Liver (tissue), 9 donors: ENCODE data around the gene FA2H. TPM values are rescaled to one million over a fixed set of nuclear protein-coding genes. Genes with fewer than 3 reads are reported as not detected.

Experiments
- DNase-seq: peaks from one replicate; pipeline ENCODE4 v3.0.0-alpha.2; 2017; ENCODE audit warnings: low spot score
- H3K27ac ChIP-seq, 2 donors: one replicate each; pipeline ENCODE4 v1.7.0; 2013; ENCODE audit warnings: inconsistent platforms in 2 of 2, low read length in 2 of 2, control low read depth in 1 of 2, low read depth in 1 of 2, mild to moderate bottlenecking in 1 of 2
- H3K27me3 ChIP-seq, 4 donors: one replicate each; pipeline versions ENCODE4 v1.6.1 to v1.7.0; 2013; ENCODE audit warnings: low read length in 3 of 4, inconsistent platforms in 1 of 4, mild to moderate bottlenecking in 1 of 4, moderate library complexity in 1 of 4; ENCODE audit not compliant: control insufficient read depth in 4 of 4, insufficient read depth in 4 of 4
- H3K36me3 ChIP-seq, 4 donors: one replicate each; pipeline versions ENCODE4 v1.6.1 to v1.7.0; 2013; ENCODE audit warnings: low read length in 3 of 4, mild to moderate bottlenecking in 3 of 4, low read depth in 1 of 4, moderate library complexity in 1 of 4; ENCODE audit not compliant: control insufficient read depth in 4 of 4, insufficient read depth in 3 of 4
- H3K4me1 ChIP-seq, 4 donors: one replicate each; pipeline versions ENCODE4 v1.6.1 to v1.7.0; 2013; ENCODE audit warnings: low read length in 3 of 4, mild to moderate bottlenecking in 3 of 4, moderate library complexity in 1 of 4; ENCODE audit not compliant: control insufficient read depth in 4 of 4, insufficient read depth in 4 of 4
- H3K4me3 ChIP-seq, 3 donors: one replicate each; pipeline versions ENCODE4 v1.6.1 to v1.7.0; 2013; ENCODE audit warnings: low read length in 3 of 3, control low read depth in 1 of 3, low read depth in 1 of 3, mild to moderate bottlenecking in 1 of 3
- H3K9ac ChIP-seq, 2 donors: one replicate each; pipeline ENCODE4 v1.7.0; 2013; ENCODE audit warnings: low read length in 2 of 2, mild to moderate bottlenecking in 2 of 2, moderate library complexity in 2 of 2, control low read depth in 1 of 2, low read depth in 1 of 2
- H3K9me3 ChIP-seq, 4 donors: one replicate each; pipeline versions ENCODE4 v1.6.1 to v1.7.0; 2013; ENCODE audit warnings: low read length in 3 of 4; ENCODE audit not compliant: control insufficient read depth in 4 of 4
- EGR1 ChIP-seq, 2 donors: IDR thresholded peaks; 2 replicates each; pipeline ENCODE4 v1.6.1; 2016 to 2018; ENCODE audit warnings: antibody characterized with exemption in 2 of 2, low read depth in 2 of 2
- FOXA1 ChIP-seq: IDR thresholded peaks from 2 replicates; pipeline ENCODE4 v1.6.1; 2016; ENCODE audit warnings: antibody characterized with exemption
- FOXA2 ChIP-seq: IDR thresholded peaks from 2 replicates; pipeline ENCODE4 v1.6.1; 2016; ENCODE audit warnings: antibody characterized with exemption
- GABPA ChIP-seq, 2 donors: IDR thresholded peaks in 1 of 2; conservative IDR thresholded peaks in 1 of 2; 2 replicates each; pipeline ENCODE4 v1.6.1; 2016; ENCODE audit warnings: antibody characterized with exemption in 2 of 2, mild to moderate bottlenecking in 1 of 2, moderate library complexity in 1 of 2
- HNF4A ChIP-seq, 2 donors: conservative IDR thresholded peaks; 2 replicates each; pipeline ENCODE4 v1.6.1; 2016; ENCODE audit warnings: antibody characterized with exemption in 2 of 2, mild to moderate bottlenecking in 2 of 2
- HNF4G ChIP-seq: IDR thresholded peaks from 2 replicates; pipeline ENCODE4 v1.6.1; 2016; ENCODE audit warnings: antibody characterized with exemption
- JUND ChIP-seq, 2 donors: IDR thresholded peaks; 2 replicates each; pipeline ENCODE4 v1.6.1; 2016; ENCODE audit warnings: antibody characterized with exemption in 2 of 2
- NR2F2 ChIP-seq: IDR thresholded peaks from 2 replicates; pipeline ENCODE4 v1.6.1; 2016; ENCODE audit warnings: antibody characterized with exemption
- RAD21 ChIP-seq, 2 donors: IDR thresholded peaks; 2 replicates each; pipeline ENCODE4 v1.6.1; 2016; ENCODE audit warnings: antibody characterized with exemption in 2 of 2, mild to moderate bottlenecking in 2 of 2
- RXRA ChIP-seq, 2 donors: IDR thresholded peaks; 2 replicates each; pipeline ENCODE4 v1.6.1; 2017 to 2018; ENCODE audit warnings: antibody characterized with exemption in 2 of 2, mild to moderate bottlenecking in 1 of 2
- SP1 ChIP-seq: IDR thresholded peaks from 2 replicates; pipeline ENCODE4 v1.6.1; 2018; ENCODE audit warnings: antibody characterized with exemption, mild to moderate bottlenecking
- TAF1 ChIP-seq: conservative IDR thresholded peaks from 2 replicates; pipeline ENCODE4 v1.6.1; 2016; ENCODE audit warnings: antibody characterized with exemption, mild to moderate bottlenecking
- YY1 ChIP-seq: IDR thresholded peaks from 2 replicates; pipeline ENCODE4 v1.6.1; 2016; ENCODE audit warnings: antibody characterized with exemption, mild to moderate bottlenecking
- WGBS: extraction: QIAGEN DNeasy Blood & Tissue Kit; methylation state at CpG from one replicate; pipeline ENCODE4 v1.1.7; 2013; 5-methylcytosine and 5-hydroxymethylcytosine counted together
- polyA plus RNA-seq, 2 donors: library from polyadenylated mRNA; stranded (reverse) in 1 of 2; unstranded in 1 of 2; fragments of 200-250 nt in 1 of 2; fragments of >200 nt in 1 of 2; fragmentation: Nextera tagmentation in 1 of 2; extraction: Ambion mirVana in 1 of 2; gene quantifications; one replicate each; pipeline versions ENCODE4 v1.2.1 to v1.2.3, GENCODE V29; 2013 to 2015
- total RNA-seq, 2 donors: library from RNA; depleted of rRNA; stranded (reverse); fragments of >200 nt; gene quantifications; one replicate each; pipeline ENCODE4 v1.2.3, GENCODE V29; 2014
- TF ChIP-seq, protein P1 (sequence below): fragments of 150-350 bp; IDR thresholded peaks from 2 replicates; pipeline ENCODE4 v1.5.1; 2017; ENCODE audit warnings: improper control_type of control experiment, low read depth, low read length; ENCODE audit not compliant: missing input control
- TF ChIP-seq, protein P2 (sequence below): IDR thresholded peaks from 2 replicates; pipeline ENCODE4 v1.6.1; 2016; ENCODE audit warnings: antibody characterized with exemption
- TF ChIP-seq, protein P3 (sequence below): IDR thresholded peaks from 2 replicates; pipeline ENCODE4 v1.6.1; 2016; ENCODE audit warnings: antibody characterized with exemption
- TF ChIP-seq, protein P4 (sequence below): IDR thresholded peaks from 2 replicates; pipeline ENCODE4 v1.6.1; 2016; ENCODE audit warnings: antibody characterized with exemption
- TF ChIP-seq, protein P5 (sequence below): IDR thresholded peaks from 2 replicates; pipeline ENCODE4 v1.6.1; 2016; ENCODE audit warnings: antibody characterized with exemption, mild to moderate bottlenecking
- donor health status: healthy.
- donor health status: healthy.
- donor health status: healthy.
- donor health status: healthy.
- donor health status: healthy.

Gene FA2H
- total and polyA plus RNA-seq, 4 donors: 0.02 to 0.17 (median 0.14) TPM; not detected in 1

DNA sequence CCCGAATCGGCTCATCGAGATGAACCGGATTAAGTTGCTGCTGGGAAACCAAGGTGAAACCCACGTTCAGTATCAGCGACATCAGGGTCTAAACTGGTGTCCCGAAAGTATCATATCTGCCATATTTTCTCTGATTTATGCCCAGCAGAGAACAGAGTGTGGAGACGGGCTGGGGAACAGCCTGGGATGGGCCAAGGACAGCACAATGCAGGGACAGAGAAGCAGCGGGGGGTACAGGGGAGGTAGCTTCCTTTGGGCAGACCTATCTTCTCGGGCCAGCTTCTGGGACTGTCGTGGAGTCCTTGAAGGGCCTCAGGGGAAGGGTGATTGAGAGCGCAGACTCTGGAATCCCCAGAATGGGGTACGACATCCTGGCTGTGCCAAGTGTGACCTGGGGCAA, 56.5 kb downstream of the FA2H start (continued):
- TF ChIP-seq, protein P1, sequence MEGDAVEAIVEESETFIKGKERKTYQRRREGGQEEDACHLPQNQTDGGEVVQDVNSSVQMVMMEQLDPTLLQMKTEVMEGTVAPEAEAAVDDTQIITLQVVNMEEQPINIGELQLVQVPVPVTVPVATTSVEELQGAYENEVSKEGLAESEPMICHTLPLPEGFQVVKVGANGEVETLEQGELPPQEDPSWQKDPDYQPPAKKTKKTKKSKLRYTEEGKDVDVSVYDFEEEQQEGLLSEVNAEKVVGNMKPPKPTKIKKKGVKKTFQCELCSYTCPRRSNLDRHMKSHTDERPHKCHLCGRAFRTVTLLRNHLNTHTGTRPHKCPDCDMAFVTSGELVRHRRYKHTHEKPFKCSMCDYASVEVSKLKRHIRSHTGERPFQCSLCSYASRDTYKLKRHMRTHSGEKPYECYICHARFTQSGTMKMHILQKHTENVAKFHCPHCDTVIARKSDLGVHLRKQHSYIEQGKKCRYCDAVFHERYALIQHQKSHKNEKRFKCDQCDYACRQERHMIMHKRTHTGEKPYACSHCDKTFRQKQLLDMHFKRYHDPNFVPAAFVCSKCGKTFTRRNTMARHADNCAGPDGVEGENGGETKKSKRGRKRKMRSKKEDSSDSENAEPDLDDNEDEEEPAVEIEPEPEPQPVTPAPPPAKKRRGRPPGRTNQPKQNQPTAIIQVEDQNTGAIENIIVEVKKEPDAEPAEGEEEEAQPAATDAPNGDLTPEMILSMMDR: no peak
- TF ChIP-seq FOXA2 (no peak), SP1 (no peak)

DNA sequence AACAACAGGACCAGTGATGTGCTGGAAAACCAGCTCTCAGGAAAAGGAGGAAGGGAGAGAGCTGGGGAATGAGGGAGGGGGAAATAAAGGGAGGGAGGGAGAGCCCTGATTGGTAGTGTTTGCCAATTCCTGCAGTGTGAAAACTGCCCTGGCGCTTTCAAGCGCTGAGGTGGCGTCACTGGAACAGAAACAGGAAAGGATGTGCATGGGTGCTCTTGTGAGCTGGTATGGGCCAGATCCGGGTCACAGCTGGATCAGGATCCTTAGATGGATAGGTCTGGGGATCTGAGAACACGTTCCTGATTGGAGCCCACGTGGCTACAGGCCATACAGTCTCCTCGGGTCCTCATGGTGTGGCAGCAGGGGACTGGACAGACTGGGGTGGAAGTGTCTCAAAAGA, 57.3 kb downstream of the FA2H start:
- no peak overlapping the region for H3K4me3 ChIP-seq
- no peaks in the 10 kb centered on the region for H3K4me1 ChIP-seq
- no peak for DNase-seq
- H3K36me3 ChIP-seq: no peaks in the 10 kb centered on the region
- no peaks in the 10 kb centered on the region for H3K9me3 ChIP-seq
- 85% methylated on average over 7 of the region's 7 CpGs for WGBS
- H3K27me3 ChIP-seq: no peaks in the 10 kb centered on the region
- no peak overlapping the region for H3K27ac ChIP-seq
- TF ChIP-seq, protein P2, sequence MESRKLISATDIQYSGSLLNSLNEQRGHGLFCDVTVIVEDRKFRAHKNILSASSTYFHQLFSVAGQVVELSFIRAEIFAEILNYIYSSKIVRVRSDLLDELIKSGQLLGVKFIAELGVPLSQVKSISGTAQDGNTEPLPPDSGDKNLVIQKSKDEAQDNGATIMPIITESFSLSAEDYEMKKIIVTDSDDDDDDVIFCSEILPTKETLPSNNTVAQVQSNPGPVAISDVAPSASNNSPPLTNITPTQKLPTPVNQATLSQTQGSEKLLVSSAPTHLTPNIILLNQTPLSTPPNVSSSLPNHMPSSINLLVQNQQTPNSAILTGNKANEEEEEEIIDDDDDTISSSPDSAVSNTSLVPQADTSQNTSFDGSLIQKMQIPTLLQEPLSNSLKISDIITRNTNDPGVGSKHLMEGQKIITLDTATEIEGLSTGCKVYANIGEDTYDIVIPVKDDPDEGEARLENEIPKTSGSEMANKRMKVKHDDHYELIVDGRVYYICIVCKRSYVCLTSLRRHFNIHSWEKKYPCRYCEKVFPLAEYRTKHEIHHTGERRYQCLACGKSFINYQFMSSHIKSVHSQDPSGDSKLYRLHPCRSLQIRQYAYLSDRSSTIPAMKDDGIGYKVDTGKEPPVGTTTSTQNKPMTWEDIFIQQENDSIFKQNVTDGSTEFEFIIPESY: no peak
- TF ChIP-seq EGR1 (IDR thresholded peaks at IDR 0.05; ENCODE audit: low read depth in 2 of 2): no peak
- no peak for TF ChIP-seq RAD21 (IDR thresholded peaks at IDR 0.05)
- no peak for TF ChIP-seq HNF4A (conservative IDR thresholded peaks at IDR 0.05)
- TF ChIP-seq, protein P3, sequence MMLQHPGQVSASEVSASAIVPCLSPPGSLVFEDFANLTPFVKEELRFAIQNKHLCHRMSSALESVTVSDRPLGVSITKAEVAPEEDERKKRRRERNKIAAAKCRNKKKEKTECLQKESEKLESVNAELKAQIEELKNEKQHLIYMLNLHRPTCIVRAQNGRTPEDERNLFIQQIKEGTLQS: no peak
- no peak for TF ChIP-seq YY1
- TF ChIP-seq, protein P1: no peak
- TF ChIP-seq JUND (IDR thresholded peaks at IDR 0.05): no peak
- TF ChIP-seq TAF1: no peak
- no peak for TF ChIP-seq RXRA (IDR thresholded peaks at IDR 0.05)
- no peak for TF ChIP-seq NR2F2
- no peak for TF ChIP-seq HNF4G
- TF ChIP-seq FOXA1: no peak
- TF ChIP-seq, protein P4, sequence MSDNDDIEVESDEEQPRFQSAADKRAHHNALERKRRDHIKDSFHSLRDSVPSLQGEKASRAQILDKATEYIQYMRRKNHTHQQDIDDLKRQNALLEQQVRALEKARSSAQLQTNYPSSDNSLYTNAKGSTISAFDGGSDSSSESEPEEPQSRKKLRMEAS: no peak
- TF ChIP-seq GABPA (IDR thresholded peaks at IDR 0.05 in 1 of 2, conservative IDR thresholded peaks at IDR 0.05 in 1 of 2): no peak
- no peak for TF ChIP-seq FOXA2
- TF ChIP-seq, protein P5, sequence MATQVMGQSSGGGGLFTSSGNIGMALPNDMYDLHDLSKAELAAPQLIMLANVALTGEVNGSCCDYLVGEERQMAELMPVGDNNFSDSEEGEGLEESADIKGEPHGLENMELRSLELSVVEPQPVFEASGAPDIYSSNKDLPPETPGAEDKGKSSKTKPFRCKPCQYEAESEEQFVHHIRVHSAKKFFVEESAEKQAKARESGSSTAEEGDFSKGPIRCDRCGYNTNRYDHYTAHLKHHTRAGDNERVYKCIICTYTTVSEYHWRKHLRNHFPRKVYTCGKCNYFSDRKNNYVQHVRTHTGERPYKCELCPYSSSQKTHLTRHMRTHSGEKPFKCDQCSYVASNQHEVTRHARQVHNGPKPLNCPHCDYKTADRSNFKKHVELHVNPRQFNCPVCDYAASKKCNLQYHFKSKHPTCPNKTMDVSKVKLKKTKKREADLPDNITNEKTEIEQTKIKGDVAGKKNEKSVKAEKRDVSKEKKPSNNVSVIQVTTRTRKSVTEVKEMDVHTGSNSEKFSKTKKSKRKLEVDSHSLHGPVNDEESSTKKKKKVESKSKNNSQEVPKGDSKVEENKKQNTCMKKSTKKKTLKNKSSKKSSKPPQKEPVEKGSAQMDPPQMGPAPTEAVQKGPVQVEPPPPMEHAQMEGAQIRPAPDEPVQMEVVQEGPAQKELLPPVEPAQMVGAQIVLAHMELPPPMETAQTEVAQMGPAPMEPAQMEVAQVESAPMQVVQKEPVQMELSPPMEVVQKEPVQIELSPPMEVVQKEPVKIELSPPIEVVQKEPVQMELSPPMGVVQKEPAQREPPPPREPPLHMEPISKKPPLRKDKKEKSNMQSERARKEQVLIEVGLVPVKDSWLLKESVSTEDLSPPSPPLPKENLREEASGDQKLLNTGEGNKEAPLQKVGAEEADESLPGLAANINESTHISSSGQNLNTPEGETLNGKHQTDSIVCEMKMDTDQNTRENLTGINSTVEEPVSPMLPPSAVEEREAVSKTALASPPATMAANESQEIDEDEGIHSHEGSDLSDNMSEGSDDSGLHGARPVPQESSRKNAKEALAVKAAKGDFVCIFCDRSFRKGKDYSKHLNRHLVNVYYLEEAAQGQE: no peak
- TF ChIP-seq SP1: no peak
- no peak overlapping the region for H3K9ac ChIP-seq
